Measurements from ENCODE around the gene USP21.

Gene USP21

DNA sequence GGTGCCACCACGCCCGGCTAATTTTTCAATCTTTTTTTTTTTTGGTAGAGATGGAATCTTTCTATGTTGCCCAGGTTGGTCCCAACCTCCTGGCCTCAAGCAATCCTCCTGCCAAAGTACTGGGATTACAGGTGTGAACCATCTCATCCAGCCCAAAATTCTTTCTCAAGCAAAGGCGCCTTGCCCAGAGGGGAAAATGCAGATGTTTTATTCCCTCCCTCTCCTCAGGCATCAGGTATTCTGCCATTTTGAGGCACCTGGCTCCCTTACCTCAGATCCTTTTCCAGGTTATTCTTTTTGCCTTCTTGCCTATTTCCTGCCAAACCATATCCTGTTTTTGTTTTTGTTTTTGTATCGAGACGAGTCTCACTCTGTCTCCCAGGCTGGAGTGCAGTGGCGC, 29.1 kb downstream of the USP21 start:
- H3K27ac ChIP-seq, result no peak overlapping the region
- TF ChIP-seq, protein P1, sequence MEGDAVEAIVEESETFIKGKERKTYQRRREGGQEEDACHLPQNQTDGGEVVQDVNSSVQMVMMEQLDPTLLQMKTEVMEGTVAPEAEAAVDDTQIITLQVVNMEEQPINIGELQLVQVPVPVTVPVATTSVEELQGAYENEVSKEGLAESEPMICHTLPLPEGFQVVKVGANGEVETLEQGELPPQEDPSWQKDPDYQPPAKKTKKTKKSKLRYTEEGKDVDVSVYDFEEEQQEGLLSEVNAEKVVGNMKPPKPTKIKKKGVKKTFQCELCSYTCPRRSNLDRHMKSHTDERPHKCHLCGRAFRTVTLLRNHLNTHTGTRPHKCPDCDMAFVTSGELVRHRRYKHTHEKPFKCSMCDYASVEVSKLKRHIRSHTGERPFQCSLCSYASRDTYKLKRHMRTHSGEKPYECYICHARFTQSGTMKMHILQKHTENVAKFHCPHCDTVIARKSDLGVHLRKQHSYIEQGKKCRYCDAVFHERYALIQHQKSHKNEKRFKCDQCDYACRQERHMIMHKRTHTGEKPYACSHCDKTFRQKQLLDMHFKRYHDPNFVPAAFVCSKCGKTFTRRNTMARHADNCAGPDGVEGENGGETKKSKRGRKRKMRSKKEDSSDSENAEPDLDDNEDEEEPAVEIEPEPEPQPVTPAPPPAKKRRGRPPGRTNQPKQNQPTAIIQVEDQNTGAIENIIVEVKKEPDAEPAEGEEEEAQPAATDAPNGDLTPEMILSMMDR (conservative IDR thresholded peaks at IDR 0.05), result no peak

DNA sequence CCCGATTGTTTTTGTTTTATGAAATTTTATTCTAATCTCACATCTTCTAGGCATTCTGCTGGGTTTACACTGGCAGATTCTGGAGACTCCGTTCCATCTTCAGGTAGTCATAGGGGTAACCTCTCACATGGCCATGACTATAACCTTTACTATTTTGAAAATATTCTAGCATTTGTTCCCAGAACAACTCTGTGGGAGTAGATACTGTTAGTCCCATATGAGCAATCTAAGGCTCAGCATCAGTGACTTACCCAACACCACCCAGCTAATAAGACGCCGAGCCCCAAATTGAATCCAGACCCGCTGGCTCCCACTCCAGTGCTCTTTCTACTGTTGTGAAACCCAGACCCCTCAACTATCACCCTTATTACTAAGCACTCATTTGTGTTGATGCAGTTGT, 29.7 kb downstream of the USP21 start:
- TF ChIP-seq, protein P1 (conservative IDR thresholded peaks at IDR 0.05), result no peak
- no peak overlapping the region for H3K27ac ChIP-seq

DNA sequence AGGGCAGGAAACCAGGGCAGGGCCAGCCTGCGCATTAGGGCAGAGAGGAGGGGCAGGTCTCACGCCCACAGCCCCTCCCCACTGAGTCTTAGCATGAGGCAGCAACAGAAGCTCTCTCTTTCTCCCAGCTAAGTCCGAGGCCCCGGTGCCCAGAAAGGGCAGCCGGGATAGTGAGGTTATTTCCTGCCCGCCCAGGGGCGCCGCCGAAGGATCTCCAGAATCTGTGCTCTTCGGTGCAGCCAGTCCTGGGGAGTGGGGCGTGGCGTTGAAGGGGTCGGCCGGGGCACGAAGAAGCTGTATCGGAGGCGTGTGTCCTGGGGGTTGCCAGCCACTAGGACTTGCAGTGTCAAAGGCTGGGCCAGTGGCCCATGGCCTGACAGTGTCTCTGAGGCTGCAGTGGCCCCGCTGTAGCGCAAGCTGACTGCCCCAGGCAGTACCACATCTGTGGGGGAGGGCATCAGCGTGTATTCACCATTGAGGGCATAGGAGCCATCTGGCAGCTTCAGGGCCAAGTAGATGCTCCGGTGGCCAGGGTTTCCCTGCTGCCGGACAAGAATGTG, 31.7 kb downstream of the USP21 start:
- no peak overlapping the region for H3K27ac ChIP-seq
- TF ChIP-seq, protein P1 (conservative IDR thresholded peaks at IDR 0.05), result no peak

DNA sequence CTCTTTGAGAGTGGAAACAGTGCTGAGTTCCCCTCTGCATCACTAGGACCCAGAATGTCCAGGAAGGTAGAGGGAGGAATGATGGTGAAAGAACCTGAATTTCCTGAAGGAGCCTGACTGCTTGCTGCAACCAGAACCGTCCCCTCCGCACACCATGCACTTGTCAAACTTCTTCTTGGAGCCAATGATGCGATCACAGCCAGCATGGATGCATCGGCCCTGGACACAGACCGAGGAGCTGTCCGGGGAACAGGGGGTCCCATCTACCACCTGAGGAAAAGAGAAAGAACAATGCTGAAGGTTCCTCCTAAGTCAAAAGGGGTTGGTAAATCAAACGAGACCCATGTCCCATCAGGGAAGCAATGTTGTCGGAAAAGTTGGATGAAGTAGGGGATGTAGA, 32.7 kb downstream of the USP21 start:
- TF ChIP-seq, protein P1 (conservative IDR thresholded peaks at IDR 0.05), result no peak
- H3K27ac ChIP-seq, result no peak overlapping the region

DNA sequence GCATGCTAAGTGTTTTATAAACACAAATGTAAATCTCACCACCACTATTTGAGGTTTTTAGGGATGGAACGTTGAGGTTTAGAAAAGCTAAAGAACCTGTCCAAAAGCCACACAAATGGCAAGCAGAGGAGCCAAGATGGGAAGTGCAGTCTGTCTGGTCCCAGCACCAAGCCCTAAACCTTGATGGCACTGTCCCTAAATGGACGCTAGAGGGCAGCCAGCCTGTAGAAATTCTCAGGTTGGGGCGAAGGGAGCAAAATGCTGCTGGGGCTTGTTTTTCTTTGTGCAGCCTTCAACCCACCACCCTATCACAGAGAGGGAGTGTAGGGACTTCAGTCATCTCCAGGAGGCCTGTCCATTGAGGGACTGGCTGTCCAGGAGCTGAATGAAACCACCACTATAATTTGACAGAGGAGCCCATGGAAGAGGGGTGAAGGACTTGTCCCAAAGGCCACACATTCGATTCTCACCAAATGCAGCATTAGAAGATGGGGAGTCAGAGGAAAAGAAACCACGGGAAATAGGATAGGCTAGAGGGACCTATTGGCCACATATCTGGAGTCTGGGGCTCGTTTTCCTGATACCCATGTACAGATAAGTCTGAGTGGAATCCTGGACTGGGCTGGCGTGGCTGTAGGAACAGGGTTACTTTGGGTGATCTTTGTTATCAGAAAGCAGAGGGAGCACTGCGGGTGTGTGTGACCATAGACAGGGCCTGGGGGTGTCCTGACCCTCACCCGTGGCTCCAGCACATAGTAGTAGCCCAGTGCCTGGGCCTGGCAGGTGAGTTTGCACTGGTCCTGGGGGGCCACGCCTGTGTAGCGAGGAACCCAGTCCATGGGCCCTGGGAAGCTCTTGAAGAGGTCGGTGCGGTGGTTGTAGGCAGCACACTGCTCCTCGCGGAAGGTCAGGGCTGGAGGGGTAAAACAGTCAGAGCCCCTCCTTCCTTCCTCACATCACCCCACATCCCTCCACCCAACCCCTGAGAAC, 33.5 kb downstream of the USP21 start:
- TF ChIP-seq, protein P1 (conservative IDR thresholded peaks at IDR 0.05), result peak; percentile 92
- no peak overlapping the region for H3K27ac ChIP-seq

DNA sequence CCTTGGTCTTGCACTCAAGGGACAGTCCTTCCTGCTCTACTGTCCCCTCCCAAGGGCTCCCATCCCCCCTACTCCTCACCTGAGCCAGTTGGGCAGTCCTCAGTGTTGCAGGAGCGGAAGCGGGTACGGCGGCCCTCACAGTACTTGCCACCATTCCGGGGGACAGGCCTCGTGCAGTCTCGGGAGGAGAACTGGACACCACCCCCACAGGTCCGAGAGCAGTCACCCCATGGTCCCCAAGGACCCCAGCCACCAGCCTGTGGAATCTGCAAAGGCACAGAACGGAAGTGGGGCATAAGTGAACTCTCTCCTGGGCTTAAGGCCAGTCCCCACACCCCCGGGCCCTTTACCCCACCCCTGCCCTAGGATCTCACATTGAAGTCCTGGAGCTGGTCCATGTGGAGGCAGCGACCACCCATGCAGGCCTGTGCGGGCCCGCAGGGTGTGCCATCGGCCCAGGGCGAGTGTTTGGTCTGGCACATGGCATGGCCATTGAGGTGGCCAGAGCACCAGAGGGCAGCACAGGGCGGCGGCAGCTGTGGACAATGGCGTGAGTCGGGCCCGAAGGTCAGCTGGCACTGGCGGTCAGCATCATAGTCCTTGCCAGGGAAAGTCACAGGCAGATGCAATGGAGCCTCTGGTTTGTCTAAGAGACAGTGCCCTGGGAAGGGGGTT, 34.4 kb downstream of the USP21 start:
- no peak overlapping the region for H3K27ac ChIP-seq
- TF ChIP-seq, protein P1 (conservative IDR thresholded peaks at IDR 0.05), result no peak

DNA sequence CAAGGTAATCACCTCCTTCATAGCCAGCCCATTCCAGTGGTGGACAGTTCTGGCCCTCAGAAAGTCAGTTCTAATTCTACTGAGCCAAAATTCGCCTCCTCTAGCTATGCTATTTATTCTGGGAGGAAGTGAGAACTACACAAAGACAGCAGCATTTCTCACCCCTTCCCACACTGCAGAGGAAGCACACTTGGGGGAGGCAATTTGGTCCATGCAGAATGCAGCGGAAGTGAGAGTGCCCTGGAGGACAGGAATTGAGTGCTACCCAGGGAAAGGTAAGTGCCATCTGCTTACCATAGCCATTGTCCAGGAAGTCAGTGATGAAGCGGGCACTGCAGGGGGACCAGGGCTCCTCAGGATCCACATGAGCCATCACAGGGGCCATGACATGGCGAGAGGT, 35.9 kb downstream of the USP21 start:
- TF ChIP-seq, protein P1 (conservative IDR thresholded peaks at IDR 0.05), result no peak

More for the DNA sequence above, 35.9 kb downstream of the USP21 start:
- no peak overlapping the region for H3K27ac ChIP-seq
